HL-60 (cell line): ENCODE measurements around the gene EFCAB13.

ENCODE experiments used
- DNase-seq, 2 experiments: peaks; one replicate each; pipeline ENCODE4 v3.0.0-alpha.2; 2010 to 2020; ENCODE audit warnings: low read depth in 1 of 2, low spot score in 1 of 2
- H3K27ac ChIP-seq: fragments of 250-450 bp; sonication (Bioruptor Pico); replicated peaks from 2 replicates; pipeline ENCODE4 v1.5.1; 2020; ENCODE audit warnings: mild to moderate bottlenecking, moderate library complexity
- H3K27me3 ChIP-seq: fragments of 250-450 bp; sonication (Bioruptor Pico); 2 replicates; pipeline ENCODE4 v1.5.1; 2021; ENCODE audit warnings: mild to moderate bottlenecking, moderate library complexity; ENCODE audit not compliant: insufficient read depth, poor library complexity, severe bottlenecking
- H3K4me3 ChIP-seq: replicated peaks from 2 replicates; pipeline ENCODE4 v1.5.1; 2011; ENCODE audit warnings: mild to moderate bottlenecking, control low read depth, low read length; ENCODE audit not compliant: insufficient read depth
- CTCF ChIP-seq: IDR thresholded peaks from one replicate; pipeline ENCODE4 v1.5.1; 2011; ENCODE audit warnings: low read length, control low read depth, inconsistent platforms; ENCODE audit not compliant: insufficient read depth
- GABPA ChIP-seq: IDR thresholded peaks from 2 replicates; pipeline ENCODE4 v1.6.1; 2012; ENCODE audit warnings: low read depth
- POLR2AphosphoS5 ChIP-seq: IDR thresholded peaks from 2 replicates; pipeline ENCODE4 v1.6.1; 2012; ENCODE audit warnings: low read depth
- REST ChIP-seq: IDR thresholded peaks from 2 replicates; pipeline ENCODE4 v1.6.1; 2012; ENCODE audit warnings: low read depth; ENCODE audit not compliant: insufficient replicate concordance
- SPI1 ChIP-seq: IDR thresholded peaks from 2 replicates; pipeline ENCODE4 v1.6.1; 2012; ENCODE audit warnings: low read depth, mild to moderate bottlenecking, borderline replicate concordance

The EFCAB13 gene

GRCh38 chr17:47330548-47330947 is 6.8 kb downstream of the EFCAB13 start:
- H3K27ac ChIP-seq = no peak overlapping the region
- DNase-seq = no peak
- H3K27me3 ChIP-seq = peaks cover 2% of the 10 kb centered on the region
- no peak for TF ChIP-seq REST
- TF ChIP-seq GABPA = no peak
- no peak for TF ChIP-seq CTCF
- no peak for TF ChIP-seq SPI1
- TF ChIP-seq POLR2AphosphoS5 = no peak
- no peak overlapping the region for H3K4me3 ChIP-seq

DNA sequence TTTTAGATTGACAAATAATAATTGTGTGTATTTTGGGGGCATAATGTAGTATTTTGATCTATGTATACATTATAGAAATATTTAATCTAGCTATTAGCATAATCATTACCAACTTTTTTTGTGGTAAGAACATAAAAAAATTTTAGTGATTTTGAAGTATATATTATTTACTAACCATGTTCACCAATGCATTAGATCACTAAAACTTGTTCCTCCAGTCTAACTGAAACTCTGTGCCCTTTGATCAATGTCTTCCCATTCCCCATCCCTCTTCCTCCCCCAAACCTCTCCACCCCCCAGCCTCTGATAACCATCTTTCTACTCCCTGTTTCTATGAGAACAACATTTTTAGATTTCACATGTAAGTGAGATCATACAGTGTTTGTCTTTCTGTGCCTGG is 8.5 kb downstream of the EFCAB13 start:
- H3K4me3 ChIP-seq = no peak overlapping the region
- no peak for TF ChIP-seq POLR2AphosphoS5
- TF ChIP-seq SPI1 = no peak
- TF ChIP-seq REST = no peak
- TF ChIP-seq CTCF = no peak
- TF ChIP-seq GABPA = no peak
- H3K27ac ChIP-seq = no peak overlapping the region
- DNase-seq = no peak
- H3K27me3 ChIP-seq = peaks cover 2% of the 10 kb centered on the region

- TF ChIP-seq REST = no peak
- no peak for TF ChIP-seq GABPA
- TF ChIP-seq CTCF = no peak
- no peak for TF ChIP-seq SPI1
- no peak for TF ChIP-seq POLR2AphosphoS5
- Histone ChIP-seq H3K27ac (no peak overlapping the region), H3K4me3 (no peak overlapping the region), H3K27me3 (peaks cover 2% of the 10 kb centered on the region)
- DNase-seq = no peak
These were observed 11.6 kb downstream of the EFCAB13 start for GRCh38 chr17:47335101-47335936.
